ENCODE results near the gene NAPEPLD.

- TF ChIP-seq POLR2AphosphoS5 (IDR thresholded peaks at IDR 0.05) (no peak), CTCF (IDR thresholded peaks at IDR 0.05) (no peak), POLR2A (IDR thresholded peaks at IDR 0.05) (no peak)
Observed at GRCh38 chr7:103115771-103116170, 33.1 kb downstream of the NAPEPLD start.

All from breast epithelium (tissue), 3 donors.